ENCODE measurements around the gene TRMT10C. TPM values are rescaled to one million over a fixed set of nuclear protein-coding genes. Genes with fewer than 3 reads are reported as not detected.

The TRMT10C gene
- polyA plus RNA-seq, 4 donors: 27.3 to 38.8 (median 34.1) TPM

- no peak for DNase-seq (ENCODE audit: low read depth in 4 of 4, low spot score in 2 of 4)
Measured at GRCh38 chr3:101615525-101615924, 53.9 kb downstream of the TRMT10C start.

Other genes with a start within 250 kb of the TRMT10C start
- gene IMPG2, start 241.3 kb upstream of the TRMT10C start, polyA plus RNA-seq (ENCODE audit: insufficient read length in 4 of 4): under 1 TPM; 0.40 to 0.69 (median 0.55) TPM
- gene SENP7, start 48.7 kb upstream of the TRMT10C start, polyA plus RNA-seq (ENCODE audit: insufficient read length in 4 of 4): 10 to 100 TPM; 72.0 to 86.6 (median 73.0) TPM
- gene PCNP, start 12.3 kb downstream of the TRMT10C start, polyA plus RNA-seq (ENCODE audit: insufficient read length in 4 of 4): 100 to 1,000 TPM; 186 to 227 (median 206) TPM
- 10 to 100 TPM; 20.8 to 26.0 (median 22.8) TPM for gene ZBTB11, start 115.3 kb downstream of the TRMT10C start, polyA plus RNA-seq (ENCODE audit: insufficient read length in 4 of 4)
- gene RPL24, start 124.8 kb downstream of the TRMT10C start, polyA plus RNA-seq (ENCODE audit: insufficient read length in 4 of 4): 1,000 to 10,000 TPM; 1,327 to 1,856 (median 1,596) TPM
- 10 to 100 TPM; 11.8 to 18.3 (median 14.7) TPM for gene CEP97, start 162.7 kb downstream of the TRMT10C start, polyA plus RNA-seq (ENCODE audit: insufficient read length in 4 of 4)
- gene NXPE3, start 217.3 kb downstream of the TRMT10C start, polyA plus RNA-seq (ENCODE audit: insufficient read length in 4 of 4): 1 to 10 TPM; 5.4 to 7.8 (median 6.6) TPM